ENCODE measurements around the gene EXOC6B.

Gene EXOC6B

GRCh38 chr2:72825257-72826155 lies at the start of gene EXOC6B:
TSS of gene EXOC6B (minus strand) at chr2:72826033.
- peak; percentile 94 for FAIRE-seq

GRCh38 chr2:72871880-72872279 lies 46.0 kb upstream of the EXOC6B start:
- FAIRE-seq = no peak

- peak; percentile 17 for FAIRE-seq
Measured at GRCh38 chr2:72871060-72871459, 45.2 kb upstream of the EXOC6B start.

- no peak for FAIRE-seq
Measured at GRCh38 chr2:72864500-72864899, 38.7 kb upstream of the EXOC6B start.

- FAIRE-seq = no peak
Measured at GRCh38 chr2:72863046-72863445, 37.2 kb upstream of the EXOC6B start.

- FAIRE-seq = peak; percentile 78
Measured at GRCh38 chr2:72862239-72862988, 36.6 kb upstream of the EXOC6B start.

- peak; percentile 94 for FAIRE-seq
Measured at GRCh38 chr2:72859831-72860262, 34.0 kb upstream of the EXOC6B start.

GRCh38 chr2:72851333-72851732 lies 25.5 kb upstream of the EXOC6B start:
- FAIRE-seq = no peak

GRCh38 chr2:72849138-72849462 lies 23.3 kb upstream of the EXOC6B start:
- no peak for FAIRE-seq

- FAIRE-seq = no peak
Measured at GRCh38 chr2:72848436-72849137, 22.8 kb upstream of the EXOC6B start.

GRCh38 chr2:72847534-72848315 lies 21.9 kb upstream of the EXOC6B start:
- no peak for FAIRE-seq

- no peak for FAIRE-seq
Measured at GRCh38 chr2:72846171-72847095, 20.6 kb upstream of the EXOC6B start.

- no peak for FAIRE-seq
Measured at GRCh38 chr2:72843301-72843700, 17.5 kb upstream of the EXOC6B start.

GRCh38 chr2:72841462-72842125 lies 15.8 kb upstream of the EXOC6B start:
- no peak for FAIRE-seq

GRCh38 chr2:72840066-72840465 lies 14.2 kb upstream of the EXOC6B start:
- no peak for FAIRE-seq

GRCh38 chr2:72837171-72837570 lies 11.3 kb upstream of the EXOC6B start:
- FAIRE-seq = no peak

- no peak for FAIRE-seq
Measured at GRCh38 chr2:72835403-72835802, 9.6 kb upstream of the EXOC6B start.

- FAIRE-seq = no peak
Measured at GRCh38 chr2:72834596-72834995, 8.8 kb upstream of the EXOC6B start.

GRCh38 chr2:72833084-72833714 lies 7.4 kb upstream of the EXOC6B start:
- no peak for FAIRE-seq

- FAIRE-seq = no peak
Measured at GRCh38 chr2:72830273-72830672, 4.4 kb upstream of the EXOC6B start.
